Natural killer cell treated with Interleukin-12 subunit alpha and Interleukin-12 subunit beta and Interleukin-15 and Interleukin-18, amount 100 ng/mL, for 72 hours (primary cell): ENCODE results near the gene STPG3. TPM values are rescaled to one million over a fixed set of nuclear protein-coding genes. Genes with fewer than 3 reads are reported as not detected.

Source experiments
- ATAC-seq, 2 donors: fragments of 150-1000 bp; cut with Tn5 transposase in 1 of 2; sonication (Bioruptor Pico), chemical (Tn5 transposase) in 1 of 2; 2 replicates each; pipeline ENCODE4 v1.10.0; 2021
- DNase-seq: peaks from one replicate; pipeline ENCODE4 v3.0.0; 2022; ENCODE audit warnings: low spot score
- H3K27ac Mint-ChIP-seq, 2 donors: 1 replicate in 1 of 2; 2 replicates in 1 of 2; pipeline ENCODE4 v1.8.0; 2022; ENCODE audit warnings: mixed read lengths in 2 of 2, mild to moderate bottlenecking in 1 of 2, moderate library complexity in 1 of 2
- H3K27me3 Mint-ChIP-seq, 2 donors: 1 replicate in 1 of 2; 2 replicates in 1 of 2; pipeline ENCODE4 v1.8.0; 2022; ENCODE audit warnings: mixed read lengths in 2 of 2
- H3K36me3 Mint-ChIP-seq: one replicate; pipeline ENCODE4 v1.8.0; 2022; ENCODE audit warnings: mixed read lengths
- H3K4me1 Mint-ChIP-seq, 2 donors: 1 replicate in 1 of 2; 2 replicates in 1 of 2; pipeline ENCODE4 v1.8.0; 2022; ENCODE audit warnings: low read depth in 2 of 2, mixed read lengths in 2 of 2, mild to moderate bottlenecking in 1 of 2
- H3K4me3 Mint-ChIP-seq: one replicate; pipeline ENCODE4 v1.8.0; 2022; ENCODE audit warnings: mixed read lengths
- H3K9me3 Mint-ChIP-seq: 2 replicates; pipeline ENCODE4 v1.8.0; 2022; ENCODE audit warnings: mixed read lengths
- total RNA-seq, 2 donors: library from RNA; stranded (reverse); gene quantifications; one replicate each; pipeline ENCODE4 v1.2.3, GENCODE V29; 2022

STPG3 gene
- total RNA-seq, 2 donors from 2014 or later, result not detected

- Mint-ChIP-seq H3K9me3 (no peaks in the 10 kb centered on the region), H3K27me3 (no peaks in the 10 kb centered on the region), H3K27ac (peak overlapping the region; percentile 84 to 92), H3K36me3 (peaks cover 5% of the 10 kb centered on the region), H3K4me1 (peaks cover 17 to 19% of the 10 kb centered on the region in 2 donors), H3K4me3 (peak overlapping the region; percentile 91)
- ATAC-seq (peak; percentile 49 to 61), DNase-seq (no peak)
Observed at GRCh38 chr9:137278061-137278701, 27.1 kb downstream of the STPG3 start.

DNA sequence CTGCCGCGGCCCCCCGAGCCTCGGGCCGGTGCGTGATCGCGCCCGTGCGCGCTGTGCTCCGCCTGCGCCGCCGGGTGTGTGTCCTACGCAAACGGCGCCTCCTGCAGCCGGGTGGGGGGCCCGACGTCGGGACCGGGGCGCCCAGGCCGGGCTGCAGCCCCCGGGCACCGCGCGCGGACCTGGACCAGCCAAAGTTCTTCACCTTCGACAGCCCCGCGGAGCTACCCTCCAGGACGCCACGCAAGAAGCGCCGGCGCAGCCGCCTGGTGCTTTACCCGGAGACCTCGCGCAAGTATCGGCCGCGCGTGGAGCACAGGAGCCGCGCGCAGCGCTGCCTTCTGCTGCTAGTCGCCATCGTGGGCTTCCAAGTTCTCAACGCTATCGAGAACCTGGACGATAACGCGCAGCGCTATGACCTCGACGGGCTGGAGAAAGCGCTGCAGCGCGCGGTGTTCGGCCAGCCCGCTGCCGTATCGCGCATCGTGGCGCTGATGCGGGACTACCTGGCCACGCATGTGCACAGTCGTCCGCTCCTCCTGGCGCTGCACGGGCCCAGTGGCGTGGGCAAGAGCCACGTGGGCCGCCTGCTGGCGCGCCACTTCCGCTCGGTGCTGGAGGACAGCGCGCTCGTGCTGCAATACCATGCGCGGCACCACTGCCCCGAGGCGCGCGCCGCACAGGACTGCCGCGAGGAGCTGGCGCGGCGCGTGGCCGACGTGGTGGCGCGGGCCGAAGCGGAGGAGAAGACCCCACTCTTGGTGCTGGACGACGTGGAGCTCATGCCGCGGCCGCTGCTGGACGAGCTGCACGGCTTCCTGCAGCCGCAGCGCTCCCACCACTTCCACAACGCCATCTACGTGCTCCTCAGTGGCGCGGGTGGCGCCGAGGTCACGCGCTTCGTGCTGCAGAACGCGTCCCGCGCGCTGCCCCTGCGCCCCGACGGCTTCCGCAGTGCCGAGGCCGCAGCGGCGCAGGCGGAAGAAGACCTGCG lies 27.9 kb downstream of the STPG3 start:
- no peak overlapping the region for H3K4me3 Mint-ChIP-seq
- peaks cover 5% of the 10 kb centered on the region for H3K36me3 Mint-ChIP-seq
- H3K4me1 Mint-ChIP-seq, result peaks cover 17 to 19% of the 10 kb centered on the region in 2 donors
- H3K27ac Mint-ChIP-seq, result no peak overlapping the region
- DNase-seq (no peak), ATAC-seq (no peak)
- H3K9me3 Mint-ChIP-seq, result no peaks in the 10 kb centered on the region
- no peaks in the 10 kb centered on the region for H3K27me3 Mint-ChIP-seq

DNA sequence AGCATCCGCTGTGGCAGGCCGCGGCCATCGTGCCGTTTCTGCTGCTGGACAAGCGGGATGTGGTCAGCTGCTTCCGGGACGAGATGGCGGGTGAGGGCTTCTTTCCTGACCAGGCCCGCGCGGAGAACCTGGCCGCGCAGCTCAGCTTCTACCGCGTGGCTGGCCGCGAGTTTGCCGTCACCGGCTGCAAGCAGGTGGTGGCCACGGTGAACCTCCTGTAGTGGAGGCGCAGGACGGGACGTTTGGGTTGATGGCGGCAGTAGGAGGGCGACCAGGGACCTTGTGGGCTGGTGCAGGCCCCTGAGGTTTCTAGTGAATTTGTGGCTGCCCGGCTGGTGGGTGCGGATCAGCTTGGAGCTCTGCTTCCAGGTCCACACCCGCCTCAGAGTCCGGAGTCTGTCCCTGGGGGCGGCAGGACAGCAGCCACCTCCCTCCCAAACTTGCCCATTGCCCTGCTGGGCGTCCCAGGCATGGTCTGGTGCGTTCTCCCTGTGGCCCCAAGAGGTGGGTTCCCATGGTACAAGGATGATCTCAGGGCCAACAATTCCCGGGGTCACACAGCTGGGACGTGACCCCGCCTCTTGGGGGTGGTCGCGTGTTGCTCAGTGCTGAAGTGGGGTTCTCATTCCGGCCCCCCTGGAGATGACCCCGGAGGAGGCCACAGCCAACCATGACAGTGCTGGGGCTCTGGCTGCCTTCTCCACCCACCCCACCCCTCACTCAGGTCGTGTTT lies 28.8 kb downstream of the STPG3 start:
- no peaks in the 10 kb centered on the region for H3K27me3 Mint-ChIP-seq
- peaks cover 5% of the 10 kb centered on the region for H3K36me3 Mint-ChIP-seq
- no peak overlapping the region for H3K27ac Mint-ChIP-seq
- DNase-seq, result no peak
- H3K4me3 Mint-ChIP-seq, result no peak overlapping the region
- no peaks in the 10 kb centered on the region for H3K9me3 Mint-ChIP-seq
- no peak for ATAC-seq
- H3K4me1 Mint-ChIP-seq, result peaks cover 15 to 17% of the 10 kb centered on the region in 2 donors

DNA sequence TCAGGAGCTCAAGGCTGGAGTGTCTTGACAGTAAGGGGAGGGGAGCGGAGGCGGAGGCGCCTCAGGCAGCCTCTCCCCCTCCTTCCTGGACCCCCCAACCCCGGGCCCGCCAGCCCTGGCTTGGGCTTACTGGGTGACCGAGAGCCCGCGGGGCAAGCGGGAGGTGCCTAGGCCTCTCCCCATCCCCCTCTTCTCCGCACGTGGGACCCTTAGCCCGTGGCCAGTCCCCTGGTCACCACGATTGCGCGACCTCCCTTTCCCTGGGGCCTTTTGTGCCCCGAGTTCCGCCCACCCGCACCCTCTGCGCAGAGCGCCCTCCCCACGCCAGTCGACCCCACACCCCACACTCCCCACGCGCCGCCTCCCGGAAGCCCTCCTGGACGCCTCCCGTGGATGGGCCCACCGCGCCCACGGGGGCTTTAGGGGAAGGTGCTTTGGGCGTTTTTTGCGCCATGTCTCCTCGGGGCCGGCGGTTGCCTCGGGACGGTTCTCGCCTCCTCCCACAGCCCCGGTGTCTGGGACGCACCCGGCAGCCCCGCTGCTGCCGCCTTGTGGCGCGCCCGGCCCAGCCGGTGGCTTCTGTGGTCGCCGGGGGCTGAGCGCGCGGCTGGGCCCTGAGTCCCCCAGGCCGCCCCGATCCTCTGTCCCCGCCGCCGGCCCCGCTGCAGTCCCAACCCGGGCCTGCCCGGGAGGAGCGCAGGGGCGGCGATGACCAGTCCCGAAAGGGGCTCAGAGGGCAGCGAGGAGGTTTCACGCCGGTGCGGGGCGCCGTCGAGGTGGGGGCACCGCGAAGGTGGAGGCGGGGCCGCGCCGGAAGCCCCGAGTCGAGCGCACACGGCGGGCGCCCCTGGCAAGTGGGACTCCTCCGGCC lies 29.6 kb downstream of the STPG3 start:
- Mint-ChIP-seq H3K27ac (no peak overlapping the region), H3K27me3 (no peaks in the 10 kb centered on the region), H3K4me3 (no peak overlapping the region), H3K9me3 (no peaks in the 10 kb centered on the region), H3K36me3 (peaks cover 5% of the 10 kb centered on the region), H3K4me1 (peaks cover 9 to 12% of the 10 kb centered on the region in 2 donors)
- DNase-seq (no peak), ATAC-seq (peak in 1 of 2 donors; percentile 37)

- ATAC-seq, result no peak
Observed at GRCh38 chr9:137281345-137282116, 30.4 kb downstream of the STPG3 start.

GRCh38 chr9:137286975-137287383 lies 35.9 kb downstream of the STPG3 start:
- Mint-ChIP-seq H3K4me3 (no peak overlapping the region), H3K36me3 (peaks cover 5% of the 10 kb centered on the region), H3K9me3 (no peaks in the 10 kb centered on the region), H3K27me3 (no peaks in the 10 kb centered on the region), H3K27ac (no peak overlapping the region), H3K4me1 (peaks cover 4 to 6% of the 10 kb centered on the region in 2 donors)
- DNase-seq (no peak), ATAC-seq (peak in 1 of 2 donors; percentile 53)

More at GRCh38 chr9:137281345-137282116, 30.4 kb downstream of the STPG3 start:
- H3K9me3 Mint-ChIP-seq, result no peaks in the 10 kb centered on the region
- no peak overlapping the region for H3K27ac Mint-ChIP-seq
- no peak for DNase-seq
- H3K36me3 Mint-ChIP-seq, result peaks cover 5% of the 10 kb centered on the region
- H3K4me3 Mint-ChIP-seq, result peak overlapping the region; percentile 45
- H3K4me1 Mint-ChIP-seq, result peaks cover 6 to 12% of the 10 kb centered on the region in 2 donors
- no peaks in the 10 kb centered on the region for H3K27me3 Mint-ChIP-seq

DNA sequence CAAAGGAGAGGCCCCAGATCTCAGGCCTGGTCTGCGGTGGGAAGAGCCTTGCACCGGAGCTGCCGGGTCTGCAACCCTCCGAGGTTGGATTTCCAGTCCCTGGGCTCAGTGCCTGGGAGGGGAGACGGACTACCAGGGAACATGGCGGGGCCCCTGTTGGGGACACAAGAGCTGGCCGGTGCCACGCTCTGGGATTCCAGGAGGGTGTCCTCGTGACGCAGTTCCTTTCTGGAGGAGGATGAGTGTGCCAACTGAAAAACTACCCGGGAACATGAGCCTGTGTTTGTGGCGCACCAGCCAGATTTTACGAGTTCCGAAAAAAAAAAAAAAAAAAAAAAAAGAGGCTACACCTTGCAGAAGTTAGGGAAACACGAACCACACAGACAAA lies 42.0 kb downstream of the STPG3 start:
- no peak overlapping the region for H3K4me3 Mint-ChIP-seq
- H3K4me1 Mint-ChIP-seq, result peaks cover 5 to 8% of the 10 kb centered on the region in 2 donors
- H3K9me3 Mint-ChIP-seq, result no peaks in the 10 kb centered on the region
- peaks cover 10 to 15% of the 10 kb centered on the region in 2 donors for H3K27me3 Mint-ChIP-seq
- no peak overlapping the region for H3K27ac Mint-ChIP-seq
- H3K36me3 Mint-ChIP-seq, result no peaks in the 10 kb centered on the region
- ATAC-seq, result no peak
- DNase-seq, result no peak

DNA sequence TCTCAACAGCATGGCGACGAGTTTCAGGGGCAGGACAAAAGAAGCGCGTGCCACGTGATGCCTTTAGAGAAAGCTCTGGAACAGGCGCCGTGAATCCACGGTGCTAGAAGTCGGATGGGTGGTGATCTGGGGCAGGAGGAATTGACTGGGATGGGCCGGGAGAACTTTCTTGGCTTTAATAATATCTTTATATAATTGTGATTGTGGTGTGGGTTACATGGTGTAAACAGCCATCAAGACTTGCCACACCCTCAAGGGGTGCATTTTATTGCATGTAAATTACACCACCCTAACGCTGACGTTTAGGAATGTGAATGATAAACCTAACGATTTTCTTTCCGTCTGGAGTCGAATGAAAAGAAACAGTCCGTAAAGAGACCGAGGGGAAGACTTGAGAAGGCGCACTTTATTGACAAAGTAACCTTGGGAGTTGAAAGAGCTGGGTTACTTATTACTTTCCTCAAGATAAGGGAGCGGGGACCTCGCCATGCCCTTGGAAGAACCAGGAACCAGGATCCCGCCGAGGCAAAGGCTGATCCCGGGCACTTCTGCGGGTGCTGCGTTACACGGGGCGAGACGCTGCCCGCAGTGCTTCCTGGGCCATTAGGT lies 42.5 kb downstream of the STPG3 start:
- ATAC-seq (no peak), DNase-seq (no peak)
- Mint-ChIP-seq H3K27ac (no peak overlapping the region), H3K4me1 (peaks cover 5 to 8% of the 10 kb centered on the region in 2 donors), H3K9me3 (no peaks in the 10 kb centered on the region), H3K4me3 (no peak overlapping the region), H3K27me3 (peaks cover 10 to 15% of the 10 kb centered on the region in 2 donors), H3K36me3 (no peaks in the 10 kb centered on the region)

GRCh38 chr9:137294091-137294680 lies 43.1 kb downstream of the STPG3 start:
- no peaks in the 10 kb centered on the region for H3K36me3 Mint-ChIP-seq
- no peak overlapping the region for H3K27ac Mint-ChIP-seq
- H3K4me3 Mint-ChIP-seq, result peak overlapping the region; percentile 60
- DNase-seq (no peak), ATAC-seq (peak; percentile 64 to 70)
- peaks cover 10 to 15% of the 10 kb centered on the region in 2 donors for H3K27me3 Mint-ChIP-seq
- peaks cover 5 to 8% of the 10 kb centered on the region in 2 donors for H3K4me1 Mint-ChIP-seq
- no peaks in the 10 kb centered on the region for H3K9me3 Mint-ChIP-seq

DNA sequence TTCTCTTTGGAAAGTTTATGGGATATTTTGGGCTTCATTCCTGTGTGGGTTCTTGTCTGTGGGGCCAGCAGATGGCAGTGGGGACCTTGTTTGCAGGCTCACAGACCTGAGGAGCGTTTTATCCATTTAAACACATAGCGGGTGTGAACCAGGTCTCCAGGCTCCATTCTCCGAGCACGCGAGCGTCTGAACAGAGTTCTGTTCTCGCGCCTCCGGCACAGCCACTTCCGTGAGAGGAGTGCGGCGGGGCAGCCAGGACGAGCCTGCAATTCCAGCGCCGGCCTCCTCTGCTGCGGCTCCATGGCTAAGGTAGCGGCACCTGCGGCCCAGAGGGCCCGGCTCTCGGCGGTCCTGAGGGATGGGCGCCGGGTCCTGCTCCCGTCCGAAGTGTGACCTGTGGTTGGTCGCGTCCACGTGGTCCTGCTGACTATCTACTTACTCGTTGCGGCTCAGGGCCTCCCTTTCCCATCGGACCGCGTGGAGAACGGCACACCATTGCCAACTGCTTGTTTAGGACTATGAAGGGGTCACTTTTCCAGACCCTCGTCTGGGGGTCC lies 43.7 kb downstream of the STPG3 start:
- Mint-ChIP-seq H3K27me3 (peaks cover 10 to 16% of the 10 kb centered on the region in 2 donors), H3K4me1 (peaks cover 5 to 8% of the 10 kb centered on the region in 2 donors), H3K36me3 (no peaks in the 10 kb centered on the region), H3K4me3 (peak overlapping the region; percentile 60), H3K27ac (no peak overlapping the region), H3K9me3 (no peaks in the 10 kb centered on the region)
- ATAC-seq (peak in 1 of 2 donors; percentile 8), DNase-seq (no peak)

GRCh38 chr9:137295238-137295811 lies 44.2 kb downstream of the STPG3 start:
- Mint-ChIP-seq H3K9me3 (no peaks in the 10 kb centered on the region), H3K4me3 (no peak overlapping the region), H3K4me1 (peaks cover 5 to 8% of the 10 kb centered on the region in 2 donors), H3K27me3 (peaks cover 10 to 18% of the 10 kb centered on the region in 2 donors), H3K27ac (no peak overlapping the region), H3K36me3 (no peaks in the 10 kb centered on the region)
- ATAC-seq, result peak; percentile 81 to 88
- DNase-seq, result no peak
